Measurements from ENCODE around the gene IL17RD.

IL17RD gene

DNA sequence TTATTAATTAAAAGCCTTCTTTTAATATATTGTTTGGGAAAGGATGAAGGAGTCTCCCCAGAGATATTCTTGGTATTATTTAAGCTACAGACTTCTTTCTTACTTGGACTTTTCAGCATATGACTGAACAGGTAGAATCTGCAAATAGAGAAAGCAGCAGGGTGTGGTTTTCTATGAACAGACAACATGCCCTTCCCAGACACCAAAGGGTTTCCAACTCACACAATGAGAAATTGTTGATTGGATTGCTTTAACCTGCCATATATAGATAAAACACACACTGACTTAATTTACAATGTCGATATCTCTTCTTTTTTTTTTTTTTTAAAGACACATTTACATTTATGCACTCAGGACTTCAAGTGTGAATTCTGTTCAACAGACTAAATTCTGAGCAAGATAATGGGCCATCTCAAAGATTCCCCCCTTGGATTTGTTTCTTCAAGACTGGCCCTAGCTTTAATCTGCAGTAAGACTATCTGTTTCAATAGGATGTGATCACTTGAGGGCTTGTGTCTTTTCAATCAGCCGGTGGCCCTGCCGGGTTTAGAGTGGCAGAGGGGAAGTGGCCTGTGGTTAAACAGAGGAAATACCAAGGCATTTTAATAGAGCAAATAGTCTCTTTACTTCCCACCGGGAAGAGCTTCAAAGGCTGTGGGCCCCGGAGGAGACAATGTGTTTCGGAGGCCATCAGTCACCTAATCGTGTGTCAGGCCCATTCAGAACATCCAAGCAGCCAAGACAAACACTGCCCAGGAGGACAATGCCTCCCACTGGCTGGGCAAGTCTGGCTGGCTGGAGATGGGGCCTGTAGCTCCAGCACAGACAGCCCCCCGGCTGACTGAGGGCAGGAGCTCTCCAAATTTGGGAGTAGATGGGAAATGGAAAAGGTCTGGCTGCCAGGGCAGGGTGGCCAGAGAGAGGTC, 6.1 kb downstream of the IL17RD start:
- DNase-seq: no peak

- no peak for DNase-seq
Measured at GRCh38 chr3:57158325-57158724, 6.8 kb downstream of the IL17RD start.

- no peak for DNase-seq
Measured at GRCh38 chr3:57157545-57157944, 7.6 kb downstream of the IL17RD start.

- DNase-seq: peak in 4 of 56 donors; percentile 5 to 19 (median 8)
Measured at GRCh38 chr3:57155310-57155643, 9.9 kb downstream of the IL17RD start.

- no peak for DNase-seq
Measured at GRCh38 chr3:57154470-57155309, 10.5 kb downstream of the IL17RD start.

DNA sequence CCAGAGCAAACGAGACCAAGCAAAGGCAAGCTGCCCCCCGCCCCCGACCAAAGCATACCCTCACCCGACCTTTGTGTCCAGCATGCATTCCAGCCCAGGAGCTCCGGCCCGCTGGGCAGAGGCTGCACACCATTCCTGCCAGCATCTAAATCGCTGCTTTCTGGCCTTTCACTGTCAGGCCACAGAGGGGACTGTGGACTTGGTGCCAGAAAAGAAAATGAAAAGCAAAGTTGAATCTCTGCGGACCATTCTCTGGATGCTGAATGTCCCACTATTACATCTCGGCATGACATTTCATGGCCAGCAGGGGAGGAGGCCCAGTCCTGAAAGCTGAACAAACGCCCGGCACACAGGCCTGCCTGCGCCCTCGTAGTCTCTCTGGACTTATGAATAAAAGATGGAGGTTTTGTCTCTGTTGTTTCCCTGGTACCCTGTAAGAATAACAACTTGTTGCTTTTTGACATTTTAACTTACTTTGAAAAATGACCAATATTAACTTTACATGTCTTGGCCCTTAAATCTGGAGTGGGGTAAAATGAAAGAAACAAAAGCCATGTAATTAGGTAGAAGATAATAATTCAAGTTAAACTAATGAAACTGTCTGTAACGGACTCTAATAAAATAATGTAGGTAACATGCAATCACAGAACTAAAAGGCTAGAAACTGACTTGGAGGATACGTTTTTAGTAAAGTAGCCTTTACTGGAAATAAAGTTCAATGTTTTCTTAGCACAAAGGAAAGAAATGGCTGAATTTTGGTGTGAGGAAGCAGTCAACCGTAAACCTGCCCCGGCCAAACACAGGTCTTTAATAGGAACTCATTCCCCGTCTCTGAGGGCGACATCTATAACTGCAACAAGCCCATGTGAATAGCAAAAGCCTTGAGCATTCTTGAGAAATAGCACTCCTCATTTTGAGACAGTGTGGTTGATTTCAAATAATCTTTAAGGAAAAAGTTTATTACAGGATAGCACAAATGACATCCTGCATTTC, 12.7 kb downstream of the IL17RD start:
- DNase-seq: peak in 8 of 56 donors; percentile 4 to 48 (median 19)

- no peak for DNase-seq
Measured at GRCh38 chr3:57151749-57152148, 13.4 kb downstream of the IL17RD start.

- no peak for DNase-seq
Measured at GRCh38 chr3:57151021-57151449, 14.1 kb downstream of the IL17RD start.

- no peak for DNase-seq
Measured at GRCh38 chr3:57150113-57150581, 15.0 kb downstream of the IL17RD start.

DNA sequence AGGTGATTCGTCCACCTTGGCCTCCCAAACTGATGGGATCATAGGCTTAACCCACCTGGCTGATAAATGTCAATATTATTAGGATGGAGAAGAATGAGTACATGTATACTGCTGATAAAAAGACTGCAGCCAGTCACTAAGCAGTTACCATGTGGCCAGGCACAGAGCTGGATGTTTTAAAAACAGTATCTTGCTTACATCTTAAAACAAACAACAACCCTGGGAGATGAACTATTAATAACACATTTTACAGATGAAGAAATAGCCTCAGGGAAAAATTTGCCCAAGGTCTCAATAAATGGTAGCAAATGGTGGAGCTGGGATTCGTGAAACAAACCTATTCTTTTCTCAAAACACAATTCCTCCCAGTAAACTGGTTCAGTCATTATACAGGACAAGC, 18.1 kb downstream of the IL17RD start:
- DNase-seq: no peak

- no peak for DNase-seq
Measured at GRCh38 chr3:57145852-57146251, 19.3 kb downstream of the IL17RD start.

DNA sequence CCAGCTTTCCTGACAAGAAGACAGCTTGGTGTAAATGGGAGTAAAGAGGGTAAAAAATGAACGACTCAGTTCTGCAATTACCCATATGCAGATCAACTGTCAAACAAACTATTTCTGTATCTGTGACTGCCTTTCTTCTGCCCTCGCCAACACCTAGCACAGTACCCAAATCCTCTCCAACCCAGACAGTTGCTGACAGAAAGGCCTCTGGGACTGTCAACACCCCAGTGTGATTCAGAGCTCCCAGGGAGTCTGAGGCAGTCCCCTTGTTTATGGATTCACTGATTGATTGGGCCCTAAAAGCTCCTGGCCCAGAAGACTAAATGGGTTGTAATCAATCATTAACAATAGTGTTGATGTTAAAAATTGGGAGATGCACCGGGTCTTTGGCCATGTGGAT, 20.2 kb downstream of the IL17RD start:
- DNase-seq: no peak

DNA sequence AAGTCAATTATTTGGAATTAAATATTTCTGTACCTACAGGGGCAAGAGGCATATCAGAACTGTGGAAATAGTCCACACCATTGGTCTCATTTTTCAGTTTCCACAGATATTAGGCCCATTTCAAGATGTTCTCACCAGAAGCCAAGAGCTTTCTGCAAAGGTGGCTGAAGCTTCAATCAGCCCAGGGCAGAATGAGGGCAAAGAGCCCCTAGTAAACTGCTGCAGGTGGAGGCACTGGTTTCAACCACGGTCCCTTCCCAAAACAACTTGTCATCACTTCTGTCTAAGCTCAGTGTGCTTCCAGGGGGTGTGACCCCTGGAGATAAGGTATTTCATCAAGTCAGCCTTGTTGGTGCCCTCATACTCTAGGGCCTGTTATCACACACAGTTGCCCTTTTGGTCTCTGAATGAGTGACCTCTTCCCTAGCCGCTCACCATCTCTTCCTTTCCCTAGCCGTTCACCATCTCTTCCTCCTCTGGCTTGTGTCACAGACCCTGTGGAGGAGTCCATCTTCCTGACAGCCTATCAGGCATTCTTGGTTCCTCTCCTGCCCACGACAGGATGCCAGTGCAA, 21.2 kb downstream of the IL17RD start:
- no peak for DNase-seq

DNA sequence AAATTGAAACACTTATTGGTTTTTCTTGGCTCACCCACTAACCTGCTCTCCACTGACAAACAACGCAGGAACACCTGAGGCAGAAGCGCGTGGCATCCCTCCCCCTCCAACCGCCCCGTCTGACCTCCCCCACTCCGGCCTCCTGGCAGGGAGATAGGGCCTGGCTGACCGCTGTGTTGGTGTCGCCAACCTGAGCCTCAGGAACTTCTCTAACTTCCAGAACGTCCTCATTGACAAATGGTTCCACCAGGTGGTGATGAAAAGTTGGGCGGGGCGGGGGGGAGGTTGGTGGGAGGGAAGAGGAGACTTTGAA, 22.8 kb downstream of the IL17RD start:
- DNase-seq: no peak

GRCh38 chr3:57141719-57142410, 23.3 kb downstream of the IL17RD start:
- no peak for DNase-seq

- no peak for DNase-seq
Measured at GRCh38 chr3:57140894-57141293, 24.3 kb downstream of the IL17RD start.

GRCh38 chr3:57135964-57136719, 29.0 kb downstream of the IL17RD start:
- DNase-seq: no peak

DNA sequence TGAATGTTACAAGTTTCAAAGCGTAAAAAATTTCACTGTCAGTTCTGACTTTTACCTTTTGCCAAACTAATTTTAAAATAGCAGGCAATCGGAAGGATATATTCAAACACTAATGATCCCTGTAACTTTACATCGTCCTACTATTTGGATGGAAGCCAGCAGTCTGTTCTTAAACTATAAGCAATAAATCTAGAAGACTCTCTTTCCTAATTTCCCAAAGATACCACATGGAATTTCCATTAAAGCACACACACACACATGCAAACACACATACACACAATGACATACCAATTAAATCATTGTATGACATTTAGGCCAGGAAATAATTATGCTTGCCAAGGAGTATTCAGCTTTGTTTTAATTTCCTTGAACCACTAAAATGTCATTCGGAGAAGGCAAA, 32.0 kb downstream of the IL17RD start:
- no peak for DNase-seq

DNA sequence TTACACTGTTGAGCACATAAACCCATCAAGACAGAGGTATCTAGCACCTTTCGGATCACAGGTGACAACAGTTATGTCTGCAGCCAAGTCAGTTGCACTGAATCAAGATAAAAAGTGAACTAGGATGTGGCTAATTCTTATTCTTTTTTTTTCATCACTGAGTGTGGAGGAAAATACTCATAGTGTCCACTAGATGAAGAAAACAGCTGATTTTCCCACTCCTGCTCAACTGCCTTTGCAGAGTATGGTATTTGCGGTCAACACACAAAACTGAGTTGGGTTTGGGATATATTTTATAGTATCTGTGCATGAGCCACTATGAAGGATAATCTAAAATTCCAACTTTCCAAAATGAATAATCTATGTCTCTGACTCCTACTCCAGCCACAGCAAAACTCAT, 32.5 kb downstream of the IL17RD start:
- no peak for DNase-seq

DNA sequence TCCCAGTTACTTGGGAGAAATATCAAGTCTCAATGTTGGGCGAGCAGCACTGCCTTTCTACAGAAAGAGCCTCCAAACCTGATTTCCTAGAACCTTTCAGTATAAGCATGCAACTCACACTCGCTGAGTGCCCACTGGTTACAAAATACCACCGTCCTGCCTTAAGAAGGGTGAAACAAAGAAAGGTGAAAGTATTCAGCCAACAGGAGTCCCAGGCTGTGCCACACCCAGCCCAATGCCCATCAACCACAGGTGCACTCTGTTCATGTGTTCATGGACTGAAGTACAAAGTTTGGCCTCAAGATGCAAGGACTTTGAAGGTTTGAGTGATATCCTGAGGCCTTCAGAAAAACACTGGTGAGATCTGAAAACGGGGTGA, 34.0 kb downstream of the IL17RD start:
- DNase-seq: no peak
